ENCODE results near the gene GIMAP6.
"Not testable (repeated sequence)": the region's sequence is repeated elsewhere in the genome, so short reads cannot be mapped to it uniquely, and the experiment has no call there.

GIMAP6 gene

DNA sequence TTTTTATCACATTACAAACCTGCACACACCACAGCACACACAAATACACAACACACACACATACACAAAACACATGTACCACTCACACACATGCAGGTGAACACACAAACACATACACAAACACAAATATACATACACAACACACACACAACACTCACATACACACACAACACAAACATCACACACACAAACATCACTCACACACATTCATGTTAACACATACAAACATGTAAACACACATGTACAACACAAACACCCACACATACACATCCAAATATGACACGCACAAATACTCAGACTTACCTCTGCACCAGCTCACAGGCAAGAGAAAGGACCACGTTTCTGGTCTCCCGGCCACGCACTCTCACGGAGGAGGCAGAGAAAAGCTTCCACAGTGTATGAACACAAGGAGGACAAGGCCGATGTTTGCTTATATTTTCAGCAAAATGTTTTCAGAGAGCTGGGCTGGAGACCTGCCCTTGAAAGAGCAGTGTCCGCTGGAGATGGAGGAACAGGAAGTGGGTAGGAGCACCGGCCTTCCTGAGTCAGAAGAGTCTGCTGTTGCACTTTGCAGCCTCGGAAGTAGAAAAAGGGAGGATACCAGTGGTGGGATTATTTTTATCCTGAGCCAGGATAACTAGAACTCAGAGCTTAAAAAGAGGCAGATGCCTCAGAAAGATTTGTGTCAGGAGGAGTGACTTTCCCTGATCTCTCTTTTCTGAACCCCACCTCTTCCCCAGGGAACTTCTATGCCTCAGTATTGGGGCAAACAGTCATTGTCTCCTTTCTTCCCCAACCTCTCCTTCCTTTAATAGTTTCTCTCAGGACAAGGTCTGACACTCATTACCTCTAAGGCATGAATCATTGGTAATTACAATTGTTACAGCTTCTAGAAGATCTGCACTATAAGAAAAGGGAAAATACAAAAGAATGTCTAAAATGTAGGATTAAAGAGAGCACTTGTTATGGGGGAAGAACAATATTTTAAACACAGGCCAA is at the start of gene GIMAP6:
Gene GIMAP6, minus strand, starts transcription at position 520 of the 999 bp plus-strand sequence. CDS start 2,243 bp downstream, outside the sequence.
- H3K9me3 Mint-ChIP-seq = peaks cover 24% of the 10 kb centered on the region
- peak within 1 kb of the TSS; percentile 93 for H3K4me3 Mint-ChIP-seq
- peaks cover 43% of the 10 kb centered on the region for H3K4me1 Mint-ChIP-seq (ENCODE audit: low read depth)
- peaks cover 65% of the 10 kb centered on the region for H3K36me3 Mint-ChIP-seq (ENCODE audit: low read depth)
- peak within 1 kb of the TSS; percentile 84 for H3K27ac Mint-ChIP-seq
- H3K27me3 Mint-ChIP-seq (ENCODE audit: low read depth) = no peaks in the 10 kb centered on the region

DNA sequence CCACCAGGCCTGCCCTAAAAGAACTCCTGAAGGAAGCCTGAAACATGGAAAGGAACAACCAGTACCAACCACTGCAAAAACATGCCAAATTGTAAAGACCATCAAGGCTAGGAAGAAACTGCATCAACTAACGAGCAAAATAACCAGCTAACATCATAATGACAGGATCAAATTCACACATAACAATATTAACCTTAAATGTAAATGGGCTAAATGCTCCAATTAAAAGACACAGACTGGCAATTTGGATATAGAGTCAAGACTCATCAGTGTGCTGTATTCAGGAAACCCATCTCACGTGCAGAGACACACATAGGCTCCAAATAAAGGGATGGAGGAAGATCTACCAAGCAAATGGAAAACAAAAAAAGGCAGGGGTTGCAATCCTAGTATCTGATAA is 48.2 kb upstream of the GIMAP6 start:
- not testable (repeated sequence) for H3K27me3 Mint-ChIP-seq (ENCODE audit: low read depth); H3K4me3 Mint-ChIP-seq
- peaks cover 51% of the 10 kb centered on the region for H3K9me3 Mint-ChIP-seq
- H3K4me1 Mint-ChIP-seq (ENCODE audit: low read depth) = peaks cover 76% of the 10 kb centered on the region
- peaks cover 52% of the 10 kb centered on the region for H3K36me3 Mint-ChIP-seq (ENCODE audit: low read depth)
- H3K27ac Mint-ChIP-seq = peak overlapping the region; percentile 21

DNA sequence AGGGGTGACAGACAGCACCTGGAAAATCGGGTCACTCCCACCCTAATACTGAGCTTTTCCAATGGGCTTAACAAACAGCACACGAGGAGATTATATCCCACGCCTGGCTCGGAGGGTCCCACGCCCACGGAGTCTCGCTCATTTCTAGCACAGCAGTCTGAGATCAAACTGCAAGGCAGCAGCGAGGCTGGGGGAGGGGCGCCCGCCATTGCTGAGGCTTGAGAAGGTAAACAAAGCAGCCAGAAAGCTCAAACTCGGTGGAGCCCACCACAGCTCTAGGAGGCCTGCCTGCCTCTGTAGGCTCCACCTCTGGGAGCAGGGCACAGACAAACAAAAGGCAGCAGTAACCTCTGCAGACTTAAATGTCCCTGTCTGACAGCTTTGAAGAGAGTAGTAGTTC is 46.4 kb upstream of the GIMAP6 start:
- Mint-ChIP-seq H3K9me3 (peaks cover 52% of the 10 kb centered on the region), H3K4me3 (peak overlapping the region; percentile 80), H3K27ac (peak overlapping the region; percentile 77), H3K36me3 (ENCODE audit: low read depth) (peaks cover 49% of the 10 kb centered on the region), H3K4me1 (ENCODE audit: low read depth) (peaks cover 69% of the 10 kb centered on the region)
- not testable (repeated sequence) for H3K27me3 Mint-ChIP-seq (ENCODE audit: low read depth)

DNA sequence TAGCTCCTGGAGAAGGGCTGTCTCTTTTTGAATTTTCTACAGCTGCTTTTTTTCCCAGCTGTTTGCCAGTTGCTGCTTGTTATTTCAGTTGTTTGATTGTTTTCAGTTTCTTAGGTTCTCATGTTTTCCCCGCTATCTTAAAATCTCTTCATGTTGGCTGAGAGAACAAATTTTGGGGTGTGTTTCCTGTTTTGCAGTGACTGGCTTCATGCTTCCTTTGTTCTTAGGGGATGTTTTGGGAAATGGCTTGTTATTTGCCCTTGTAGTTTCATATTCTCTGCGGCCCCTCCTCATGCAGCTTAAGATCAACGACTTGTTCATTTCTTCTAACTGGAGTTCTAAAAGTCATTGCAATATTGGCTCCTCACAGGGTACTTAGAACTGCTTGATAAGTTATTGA is 44.7 kb upstream of the GIMAP6 start:
- peak overlapping the region; percentile 88 for H3K27ac Mint-ChIP-seq
- H3K9me3 Mint-ChIP-seq = peaks cover 41% of the 10 kb centered on the region
- H3K27me3 Mint-ChIP-seq (ENCODE audit: low read depth) = not testable (repeated sequence)
- peaks cover 44% of the 10 kb centered on the region for H3K36me3 Mint-ChIP-seq (ENCODE audit: low read depth)
- H3K4me1 Mint-ChIP-seq (ENCODE audit: low read depth) = peaks cover 68% of the 10 kb centered on the region
- H3K4me3 Mint-ChIP-seq = peak overlapping the region; percentile 67

DNA sequence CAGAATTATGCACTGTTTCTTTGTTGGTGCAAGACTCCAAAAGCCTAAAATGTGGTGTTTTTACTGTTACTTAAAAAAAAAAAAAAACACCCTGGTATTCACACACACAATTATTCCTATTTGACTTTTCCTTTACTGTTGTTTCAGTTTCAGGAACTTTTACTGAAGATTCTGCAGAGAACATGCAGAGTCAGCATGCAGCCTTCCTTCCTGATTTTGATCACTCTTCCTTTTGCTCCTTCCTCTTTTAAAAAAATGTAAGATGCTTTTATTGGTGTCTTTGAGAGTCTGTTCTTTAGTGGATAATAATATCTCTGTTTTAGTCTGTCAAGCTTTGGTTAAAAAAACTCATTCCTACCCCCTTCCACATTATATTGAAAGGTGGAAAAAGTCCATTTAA is 44.1 kb upstream of the GIMAP6 start:
- not testable (repeated sequence) for H3K27me3 Mint-ChIP-seq (ENCODE audit: low read depth)
- Mint-ChIP-seq H3K4me1 (ENCODE audit: low read depth) (peaks cover 69% of the 10 kb centered on the region), H3K36me3 (ENCODE audit: low read depth) (peaks cover 43% of the 10 kb centered on the region), H3K27ac (peak overlapping the region; percentile 88), H3K9me3 (peaks cover 39% of the 10 kb centered on the region), H3K4me3 (peak overlapping the region; percentile 67)

DNA sequence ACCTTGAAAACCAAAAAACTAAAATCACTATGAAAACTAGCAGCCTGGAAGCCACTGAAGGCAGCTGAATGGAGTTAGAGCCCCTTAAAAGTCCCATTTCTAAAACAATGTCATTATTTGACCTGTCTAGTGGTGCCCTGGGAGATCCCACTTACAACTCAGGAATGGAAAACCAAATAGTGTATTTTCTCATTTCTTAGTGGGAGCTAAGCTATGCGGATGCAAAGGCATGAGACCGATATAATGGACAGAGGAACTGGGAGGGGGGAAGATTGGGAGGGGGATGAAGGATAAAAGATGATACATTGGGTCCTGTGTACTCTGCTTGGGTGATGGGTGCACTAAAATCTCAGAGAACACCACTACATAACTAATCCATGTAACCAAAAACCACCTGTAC is 43.5 kb upstream of the GIMAP6 start:
- Mint-ChIP-seq H3K36me3 (ENCODE audit: low read depth) (peaks cover 42% of the 10 kb centered on the region), H3K27ac (peak overlapping the region; percentile 88), H3K27me3 (ENCODE audit: low read depth) (no peaks in the 10 kb centered on the region), H3K4me3 (peak overlapping the region; percentile 38), H3K9me3 (peaks cover 38% of the 10 kb centered on the region), H3K4me1 (ENCODE audit: low read depth) (peaks cover 70% of the 10 kb centered on the region)

DNA sequence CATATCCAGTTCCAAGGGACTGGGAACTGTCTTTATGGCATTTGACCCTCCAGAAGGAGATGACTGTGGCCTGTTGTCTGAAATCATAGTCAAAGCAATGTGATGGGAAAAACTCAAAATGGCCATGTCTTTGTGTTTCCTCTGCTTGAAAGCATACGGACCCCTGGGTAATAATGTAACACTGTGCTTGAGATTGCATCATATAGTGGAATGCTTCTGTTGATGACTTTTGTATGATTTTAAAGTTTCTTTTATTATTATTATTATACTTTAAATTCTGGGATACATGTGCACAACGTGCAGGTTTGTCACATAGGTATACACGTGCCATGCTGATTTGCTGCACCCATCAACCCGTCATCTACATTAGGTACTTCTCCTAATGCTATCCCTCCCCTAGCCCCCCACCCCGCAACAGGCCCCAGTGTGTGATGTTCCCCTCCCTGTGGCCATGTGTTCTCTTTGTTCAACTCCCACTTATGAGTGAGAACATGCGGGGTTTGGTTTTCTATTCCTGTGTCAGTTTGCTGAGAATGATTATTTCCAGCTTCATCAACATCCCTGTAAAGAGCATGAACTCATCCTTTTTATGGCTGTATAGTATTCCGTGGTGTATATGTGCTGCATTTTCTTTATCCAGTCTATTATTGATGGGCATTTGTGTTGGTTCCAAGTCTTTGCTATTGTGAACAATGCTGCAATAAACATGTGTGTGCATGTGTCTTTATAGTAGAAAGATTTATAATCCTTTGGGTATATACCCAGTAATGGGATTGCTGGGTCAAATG is 39.8 kb upstream of the GIMAP6 start:
- H3K9me3 Mint-ChIP-seq = peaks cover 23% of the 10 kb centered on the region
- H3K4me3 Mint-ChIP-seq; H3K27me3 Mint-ChIP-seq (ENCODE audit: low read depth): not testable (repeated sequence)
- peaks cover 28% of the 10 kb centered on the region for H3K36me3 Mint-ChIP-seq (ENCODE audit: low read depth)
- peaks cover 63% of the 10 kb centered on the region for H3K4me1 Mint-ChIP-seq (ENCODE audit: low read depth)
- peak overlapping the region; percentile 70 for H3K27ac Mint-ChIP-seq

DNA sequence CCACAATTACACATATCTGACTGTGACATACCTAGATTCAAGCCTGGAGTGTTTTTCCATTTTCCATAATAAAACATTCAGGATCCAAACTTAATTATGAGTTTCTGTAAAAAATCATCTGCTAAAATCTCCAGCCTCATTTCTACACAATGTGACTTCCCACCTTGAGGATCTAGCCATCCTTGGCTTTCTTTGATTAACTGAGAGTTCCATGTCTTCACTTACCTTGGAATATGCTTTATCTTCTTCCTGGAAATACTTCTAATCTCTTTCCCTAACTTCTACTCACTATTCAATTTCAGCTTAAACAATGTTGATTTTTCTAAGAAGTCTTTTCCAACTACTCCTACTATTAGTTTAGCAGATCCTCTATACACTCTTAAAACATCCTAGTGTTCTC is 36.8 kb upstream of the GIMAP6 start:
- H3K4me1 Mint-ChIP-seq (ENCODE audit: low read depth) = peaks cover 68% of the 10 kb centered on the region
- peaks cover 17% of the 10 kb centered on the region for H3K9me3 Mint-ChIP-seq
- no peaks in the 10 kb centered on the region for H3K27me3 Mint-ChIP-seq (ENCODE audit: low read depth)
- peak overlapping the region; percentile 67 for H3K4me3 Mint-ChIP-seq
- peaks cover 34% of the 10 kb centered on the region for H3K36me3 Mint-ChIP-seq (ENCODE audit: low read depth)
- H3K27ac Mint-ChIP-seq = peak overlapping the region; percentile 97

DNA sequence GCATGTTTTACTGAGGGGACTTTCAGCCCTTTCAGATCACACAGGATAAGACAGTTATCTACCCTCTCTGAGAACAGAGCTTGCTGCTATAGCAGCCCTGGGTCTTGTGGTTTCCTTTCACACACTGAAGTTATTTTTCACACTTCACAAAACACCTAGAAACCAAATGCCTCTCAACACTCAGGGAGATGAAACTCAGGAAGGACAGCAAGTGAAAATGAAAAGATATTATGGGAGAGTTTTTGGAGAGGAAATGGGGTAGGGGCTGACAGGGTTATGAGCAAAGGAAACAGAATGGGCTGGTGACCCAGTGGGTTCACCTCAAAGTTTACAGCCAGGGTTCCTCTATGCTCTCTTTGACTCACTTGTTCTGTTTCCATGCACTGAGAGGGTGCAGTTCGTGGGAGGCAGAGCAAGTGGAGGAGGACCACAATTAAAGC is 36.3 kb upstream of the GIMAP6 start:
- Mint-ChIP-seq H3K4me1 (ENCODE audit: low read depth) (peaks cover 73% of the 10 kb centered on the region), H3K4me3 (peak overlapping the region; percentile 67), H3K36me3 (ENCODE audit: low read depth) (peaks cover 34% of the 10 kb centered on the region)

DNA sequence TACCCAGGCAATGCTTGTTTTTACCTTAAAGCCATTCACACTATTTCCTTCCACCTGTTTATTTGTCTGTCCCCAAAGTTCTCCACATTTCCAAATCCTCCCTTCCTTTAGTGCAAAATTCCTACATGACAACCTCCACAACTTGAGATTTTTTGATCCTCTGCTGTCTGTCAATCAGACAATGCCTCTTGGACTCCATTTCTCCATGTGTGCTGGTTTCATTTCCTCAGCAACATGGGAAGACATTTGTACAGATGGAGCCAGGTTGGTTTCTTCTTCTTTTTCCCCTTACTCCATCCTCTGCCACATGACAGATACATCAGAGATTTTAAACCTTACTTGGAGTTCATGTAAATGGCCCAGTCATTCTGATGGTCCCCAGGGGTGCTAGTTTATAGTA is 34.2 kb upstream of the GIMAP6 start:
- Mint-ChIP-seq H3K4me3 (peak overlapping the region; percentile 14), H3K36me3 (ENCODE audit: low read depth) (peaks cover 27% of the 10 kb centered on the region), H3K27ac (peak overlapping the region; percentile 97), H3K9me3 (peaks cover 11% of the 10 kb centered on the region), H3K4me1 (ENCODE audit: low read depth) (peaks cover 78% of the 10 kb centered on the region), H3K27me3 (ENCODE audit: low read depth) (no peaks in the 10 kb centered on the region)

More for the DNA sequence above, 36.3 kb upstream of the GIMAP6 start:
- peaks cover 17% of the 10 kb centered on the region for H3K9me3 Mint-ChIP-seq
- H3K27ac Mint-ChIP-seq = peak overlapping the region; percentile 97
- no peaks in the 10 kb centered on the region for H3K27me3 Mint-ChIP-seq (ENCODE audit: low read depth)

DNA sequence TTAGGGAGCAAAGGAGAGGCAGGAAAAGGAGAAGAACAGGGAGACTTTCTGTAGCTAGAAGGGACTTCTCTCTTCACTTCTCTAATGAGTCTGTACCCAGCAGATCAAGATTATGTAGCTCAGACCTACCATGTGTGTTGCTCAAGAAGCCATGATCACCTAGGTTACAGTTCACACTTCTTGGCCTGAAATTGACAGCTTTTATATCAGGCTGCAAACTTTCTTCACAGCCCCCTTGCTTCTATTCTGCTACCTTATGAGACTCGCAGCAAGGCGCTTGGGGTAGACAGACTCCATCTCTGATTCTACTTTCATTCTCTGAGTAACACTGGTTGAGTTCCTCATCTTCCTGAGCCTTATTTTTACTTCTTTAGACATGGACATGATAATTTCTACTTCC is 33.7 kb upstream of the GIMAP6 start:
- H3K9me3 Mint-ChIP-seq = peaks cover 8% of the 10 kb centered on the region
- H3K27ac Mint-ChIP-seq = peak overlapping the region; percentile 97
- H3K27me3 Mint-ChIP-seq (ENCODE audit: low read depth) = no peaks in the 10 kb centered on the region
- H3K36me3 Mint-ChIP-seq (ENCODE audit: low read depth) = peaks cover 27% of the 10 kb centered on the region
- peak overlapping the region; percentile 22 for H3K4me3 Mint-ChIP-seq
- peaks cover 77% of the 10 kb centered on the region for H3K4me1 Mint-ChIP-seq (ENCODE audit: low read depth)

DNA sequence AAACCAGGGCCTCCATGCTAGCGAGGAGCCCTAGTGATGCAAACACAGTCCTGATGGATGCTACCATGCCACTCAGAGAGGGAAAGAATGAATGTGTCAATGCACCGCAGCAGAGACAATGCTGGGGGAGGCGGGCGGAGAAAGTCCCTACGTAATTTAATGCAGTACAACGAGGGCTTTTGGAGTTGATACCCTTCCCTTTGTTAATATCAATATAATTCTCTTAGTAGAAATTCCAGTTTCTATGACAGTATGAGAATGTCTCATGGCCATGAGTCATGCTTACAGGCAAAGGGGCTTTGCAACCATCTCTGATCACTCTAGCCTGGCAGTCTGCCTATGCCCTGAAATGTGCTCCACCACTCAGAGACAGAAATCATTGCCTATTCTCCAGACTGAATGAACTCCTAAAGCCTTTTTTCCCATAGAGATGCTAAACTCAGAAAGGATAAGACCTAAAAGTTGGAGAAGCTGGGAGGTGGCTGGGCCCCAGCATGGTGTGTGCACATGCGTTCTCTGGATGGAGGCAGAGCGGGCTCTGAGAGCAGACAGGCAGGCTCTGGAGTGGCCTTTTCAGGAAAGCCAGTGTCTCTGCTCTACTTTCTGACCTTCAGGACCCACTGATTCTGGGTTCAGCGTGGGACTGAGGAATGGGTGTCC is 33.0 kb upstream of the GIMAP6 start:
- Mint-ChIP-seq H3K9me3 (peaks cover 5% of the 10 kb centered on the region), H3K4me1 (ENCODE audit: low read depth) (peaks cover 77% of the 10 kb centered on the region), H3K27me3 (ENCODE audit: low read depth) (no peaks in the 10 kb centered on the region), H3K4me3 (peak overlapping the region; percentile 22), H3K36me3 (ENCODE audit: low read depth) (peaks cover 28% of the 10 kb centered on the region), H3K27ac (peak overlapping the region; percentile 97)

DNA sequence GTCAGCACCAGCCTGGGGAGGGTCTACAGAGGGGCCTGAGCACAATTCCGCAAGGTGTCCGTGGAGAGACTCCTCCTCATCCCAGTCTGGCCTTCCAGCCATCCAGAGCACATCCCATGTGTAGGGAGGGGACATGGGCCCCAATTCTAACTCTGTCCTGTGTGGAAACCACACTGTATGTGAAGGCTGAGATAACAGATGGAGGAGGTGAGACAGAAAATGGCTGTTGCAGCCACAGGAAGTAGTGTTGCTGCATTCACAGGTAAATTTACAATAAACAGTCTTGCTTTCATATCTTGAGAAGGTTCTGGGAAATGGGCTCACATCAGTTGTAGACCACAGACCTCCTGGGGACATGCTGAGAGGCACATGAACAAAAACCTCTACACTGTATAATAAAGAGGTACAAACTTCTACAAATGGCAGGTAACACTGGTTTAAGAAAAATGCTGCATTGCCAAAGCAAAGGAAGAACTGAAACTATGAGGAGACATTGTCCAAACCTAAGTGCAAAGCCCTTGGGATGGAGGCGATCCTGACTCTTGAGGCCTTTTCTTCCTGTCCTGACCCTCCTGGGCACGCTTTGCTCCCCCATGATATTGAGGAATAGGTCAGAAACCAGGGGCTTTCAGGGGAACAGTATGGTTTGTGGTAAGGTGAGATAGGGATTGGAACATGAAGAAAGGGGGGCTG is 31.8 kb upstream of the GIMAP6 start:
- Mint-ChIP-seq H3K4me3 (peak overlapping the region; percentile 70), H3K4me1 (ENCODE audit: low read depth) (peaks cover 71% of the 10 kb centered on the region), H3K36me3 (ENCODE audit: low read depth) (peaks cover 28% of the 10 kb centered on the region), H3K27me3 (ENCODE audit: low read depth) (no peaks in the 10 kb centered on the region), H3K27ac (peak overlapping the region; percentile 97), H3K9me3 (peaks cover 6% of the 10 kb centered on the region)

DNA sequence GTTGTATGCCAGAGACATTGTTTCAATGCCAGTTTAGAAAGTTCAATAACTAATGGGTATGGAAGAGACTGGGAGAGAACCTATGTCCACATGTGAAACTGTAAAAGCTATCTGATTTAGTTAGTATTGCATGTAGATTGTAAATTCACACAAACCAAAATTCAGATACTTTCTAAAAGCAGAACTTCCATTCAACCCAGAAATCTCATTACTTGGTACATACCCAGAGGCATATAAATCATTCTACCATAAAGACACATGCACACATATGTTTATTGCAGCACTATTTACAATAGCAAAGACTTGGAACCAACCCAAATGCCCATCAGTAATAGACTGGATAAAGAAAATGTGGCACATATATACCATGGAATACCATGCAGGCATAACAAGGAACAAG is 30.6 kb upstream of the GIMAP6 start:
- H3K9me3 Mint-ChIP-seq; H3K27me3 Mint-ChIP-seq (ENCODE audit: low read depth): not testable (repeated sequence)
- H3K4me3 Mint-ChIP-seq = peak overlapping the region; percentile 50
- H3K4me1 Mint-ChIP-seq (ENCODE audit: low read depth) = peaks cover 63% of the 10 kb centered on the region
- H3K27ac Mint-ChIP-seq = peak overlapping the region; percentile 97
- peaks cover 28% of the 10 kb centered on the region for H3K36me3 Mint-ChIP-seq (ENCODE audit: low read depth)
